GM12875 (cell line): ENCODE data around the gene PAK3.

Source experiments
- H3K4me3 ChIP-seq: one replicate; pipeline ENCODE4 v1.5.1; 2011; ENCODE audit warnings: low read depth, low read length, control low read depth
- TF ChIP-seq, protein P1 (sequence below): IDR thresholded peaks from 2 replicates; pipeline ENCODE4 v1.5.1; 2011; ENCODE audit warnings: low read depth, mild to moderate bottlenecking, control low read depth, inconsistent platforms, low read length, moderate library complexity, borderline replicate concordance; ENCODE audit not compliant: insufficient read depth

The PAK3 gene

DNA sequence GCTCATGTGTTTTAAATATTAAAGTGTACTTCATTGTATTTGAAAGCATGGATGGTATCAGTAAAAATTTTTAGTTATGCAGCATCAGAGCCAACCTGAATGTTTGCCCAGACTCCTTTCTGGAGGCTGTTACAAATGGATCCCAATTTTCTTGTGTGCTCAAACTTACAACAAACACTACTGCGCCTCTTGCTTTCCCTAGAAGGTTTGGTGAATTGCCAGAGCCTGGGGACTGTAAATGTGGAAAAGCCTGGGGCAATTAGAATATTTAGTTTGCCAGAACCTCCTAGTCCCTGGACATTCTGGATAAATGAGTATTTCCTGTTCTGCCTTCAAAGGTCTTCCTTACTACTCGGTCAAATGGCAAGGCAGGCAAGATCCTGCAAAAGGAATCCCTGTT is 169.5 kb downstream of the PAK3 start:
- TF ChIP-seq, protein P1, sequence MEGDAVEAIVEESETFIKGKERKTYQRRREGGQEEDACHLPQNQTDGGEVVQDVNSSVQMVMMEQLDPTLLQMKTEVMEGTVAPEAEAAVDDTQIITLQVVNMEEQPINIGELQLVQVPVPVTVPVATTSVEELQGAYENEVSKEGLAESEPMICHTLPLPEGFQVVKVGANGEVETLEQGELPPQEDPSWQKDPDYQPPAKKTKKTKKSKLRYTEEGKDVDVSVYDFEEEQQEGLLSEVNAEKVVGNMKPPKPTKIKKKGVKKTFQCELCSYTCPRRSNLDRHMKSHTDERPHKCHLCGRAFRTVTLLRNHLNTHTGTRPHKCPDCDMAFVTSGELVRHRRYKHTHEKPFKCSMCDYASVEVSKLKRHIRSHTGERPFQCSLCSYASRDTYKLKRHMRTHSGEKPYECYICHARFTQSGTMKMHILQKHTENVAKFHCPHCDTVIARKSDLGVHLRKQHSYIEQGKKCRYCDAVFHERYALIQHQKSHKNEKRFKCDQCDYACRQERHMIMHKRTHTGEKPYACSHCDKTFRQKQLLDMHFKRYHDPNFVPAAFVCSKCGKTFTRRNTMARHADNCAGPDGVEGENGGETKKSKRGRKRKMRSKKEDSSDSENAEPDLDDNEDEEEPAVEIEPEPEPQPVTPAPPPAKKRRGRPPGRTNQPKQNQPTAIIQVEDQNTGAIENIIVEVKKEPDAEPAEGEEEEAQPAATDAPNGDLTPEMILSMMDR, result no peak
- no peak overlapping the region for H3K4me3 ChIP-seq

GRCh38 chrX:111268506-111268905 is 172.5 kb downstream of the PAK3 start:
- TF ChIP-seq, protein P1, result no peak
- H3K4me3 ChIP-seq, result no peak overlapping the region

DNA sequence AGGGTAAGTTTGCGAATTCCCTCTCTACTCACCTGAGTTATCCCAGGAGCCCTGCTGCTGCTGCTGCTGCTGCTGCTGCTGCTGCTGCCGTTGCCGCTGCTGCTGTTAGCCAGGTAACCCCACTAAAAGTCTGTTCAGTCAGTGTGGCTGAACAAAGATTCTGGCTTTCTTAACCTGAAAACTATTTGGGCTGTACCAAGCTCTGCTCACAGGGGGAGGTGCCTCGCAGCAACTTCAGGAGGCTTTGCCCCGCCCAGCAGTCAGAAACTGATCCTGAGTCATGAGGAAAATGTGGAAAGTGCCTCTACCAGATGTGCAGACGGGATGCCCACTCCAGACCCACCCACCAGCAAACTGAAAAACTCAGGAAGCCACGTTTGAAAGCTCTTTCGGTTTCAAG is 174.3 kb downstream of the PAK3 start, which contains the start of gene CAPN6:
Gene CAPN6 (minus strand): TSS at position 145 of the 400 bp plus-strand sequence. CDS start 6,547 bp downstream, outside the sequence.
- TF ChIP-seq, protein P1, result no peak
- H3K4me3 ChIP-seq, result no peak within 1 kb of the TSS
